ENCODE measurements around the gene CRELD1. TPM values are rescaled to one million over a fixed set of nuclear protein-coding genes. Genes with fewer than 3 reads are reported as not detected.

The CRELD1 gene
- total and polyA plus RNA-seq, 2 of the 13 experiments (the other 11 are each of a cell fraction or from before 2014, with no cell fraction given) = 27.1 to 61.9 TPM

GRCh38 chr3:9916734-9917680 is 16.6 kb upstream of the CRELD1 start, which contains the start of gene IL17RC (continued):
- TF ChIP-seq ZHX1 (CRISPR knock-in tag; IDR thresholded peaks at IDR 0.05; ENCODE audit: low read depth) (no peak), PATZ1 (CRISPR knock-in tag; IDR thresholded peaks at IDR 0.05) (peak; percentile 49), HMGXB4 (CRISPR knock-in tag; IDR thresholded peaks at IDR 0.05; ENCODE audit: borderline replicate concordance in 1 of 2, low read depth in 1 of 2) (peak in 1 of 2 experiments; percentile 59; a peak in 2 of 4 replicates), SAP130 (CRISPR knock-in tag; IDR thresholded peaks at IDR 0.05; ENCODE audit: low read depth) (peak; percentile 85), ZBTB40 (IDR thresholded peaks at IDR 0.05) (no peak), ZBTB40 (CRISPR knock-in tag; IDR thresholded peaks at IDR 0.05) (0 out of 2 replicates have a peak, but pooled peaks have one; percentile 35), RFXAP (CRISPR knock-in tag; IDR thresholded peaks at IDR 0.05; ENCODE audit: borderline replicate concordance) (peak; percentile 58; the same call in 1 of the 2 replicates), SOX13 (IDR thresholded peaks at IDR 0.05) (no peak), SOX13 (CRISPR knock-in tag; conservative IDR thresholded peaks at IDR 0.05 in 1 of 2, IDR thresholded peaks at IDR 0.05 in 1 of 2) (peak in 1 of 2 experiments; percentile 15; a peak in 1 of 4 replicates), ZNF674 (CRISPR knock-in tag; IDR thresholded peaks at IDR 0.05; ENCODE audit: low read depth) (0 out of 2 replicates have a peak, but pooled peaks have one; percentile 63)
